Stimulated activated CD8-positive, alpha-beta memory T cell treated with anti-CD3 and anti-CD28 coated beads, Interleukin-4, amount 100 ng/mL, for 1 hour (primary cell): ENCODE measurements around the gene PRKCZ.
"Not testable (repeated sequence)": the region's sequence is repeated elsewhere in the genome, so short reads cannot be mapped to it uniquely, and the experiment has no call there.

Experiments
- DNase-seq, 2 donors: peaks; one replicate each; pipeline ENCODE4 v3.0.0-alpha.2; 2020; ENCODE audit warnings: low read depth in 2 of 2, low spot score in 1 of 2

The PRKCZ gene

DNA sequence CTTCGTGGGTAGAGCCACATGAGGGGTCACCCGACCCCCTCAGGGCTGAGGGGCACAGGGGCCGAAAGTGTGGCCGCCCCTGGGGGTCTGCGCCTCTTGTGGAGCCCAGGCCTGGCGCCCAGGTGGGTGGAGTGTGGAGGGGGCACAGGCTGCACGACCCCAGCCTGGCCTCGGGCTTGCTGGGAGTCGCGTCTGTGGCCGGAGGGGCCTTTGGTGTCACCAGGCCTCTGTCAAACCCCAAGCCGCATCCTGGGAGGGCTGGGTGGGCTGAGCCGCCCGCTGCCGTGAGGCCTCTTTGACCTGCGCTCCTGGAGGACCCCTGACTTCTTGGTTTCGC, 83.6 kb downstream of the PRKCZ start:
- DNase-seq, result no peak

DNA sequence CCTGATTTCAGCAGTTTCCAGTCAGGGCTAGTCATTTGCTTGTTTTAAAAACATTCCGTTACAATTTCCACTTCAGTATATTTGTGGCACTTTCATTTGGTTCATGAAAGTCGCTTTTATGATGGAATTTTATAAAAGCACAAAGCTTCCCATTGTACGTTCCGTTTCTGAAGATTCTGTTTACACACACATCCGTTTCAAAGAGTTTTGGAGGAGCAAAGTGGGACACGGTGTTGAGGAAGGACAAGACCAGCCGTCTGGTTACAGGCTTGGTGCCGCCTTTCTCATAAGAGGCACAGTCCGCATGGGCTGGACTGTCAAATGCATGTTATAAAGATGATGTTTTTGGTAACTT, 84.0 kb downstream of the PRKCZ start:
- no peak for DNase-seq

DNA sequence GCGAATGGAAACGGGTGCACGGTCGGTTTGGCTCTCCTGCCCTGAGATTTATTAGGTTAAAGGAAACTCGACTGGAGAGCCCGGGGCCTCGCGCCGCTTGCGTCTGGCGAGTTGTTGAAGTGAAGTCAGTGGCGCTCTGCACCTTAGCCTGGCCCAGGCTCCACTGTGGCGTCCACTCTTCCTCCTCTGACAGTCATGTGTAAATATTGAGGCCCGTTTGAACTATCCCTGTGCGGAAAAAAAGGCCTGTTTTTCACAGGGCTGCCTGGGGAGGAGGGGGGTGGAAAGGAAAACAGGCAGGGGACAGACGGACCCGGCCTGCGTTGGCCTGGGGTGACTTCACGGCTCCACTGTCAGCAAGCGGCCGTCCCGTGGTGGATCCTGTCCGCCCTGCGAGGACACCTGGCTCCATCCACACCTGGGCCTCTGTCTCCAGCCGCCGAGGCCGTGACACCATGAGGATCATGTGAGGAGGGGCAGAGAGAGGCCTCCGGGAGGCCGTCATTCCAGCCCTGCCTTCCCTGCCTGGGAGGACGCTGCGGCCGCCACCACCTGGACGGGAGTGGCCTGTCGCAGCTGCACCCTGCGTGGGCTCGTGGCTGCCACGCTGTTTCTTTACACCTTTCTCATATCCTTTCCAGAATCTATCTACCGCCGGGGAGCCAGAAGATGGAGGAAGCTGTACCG, 84.6 kb downstream of the PRKCZ start:
- no peak for DNase-seq

DNA sequence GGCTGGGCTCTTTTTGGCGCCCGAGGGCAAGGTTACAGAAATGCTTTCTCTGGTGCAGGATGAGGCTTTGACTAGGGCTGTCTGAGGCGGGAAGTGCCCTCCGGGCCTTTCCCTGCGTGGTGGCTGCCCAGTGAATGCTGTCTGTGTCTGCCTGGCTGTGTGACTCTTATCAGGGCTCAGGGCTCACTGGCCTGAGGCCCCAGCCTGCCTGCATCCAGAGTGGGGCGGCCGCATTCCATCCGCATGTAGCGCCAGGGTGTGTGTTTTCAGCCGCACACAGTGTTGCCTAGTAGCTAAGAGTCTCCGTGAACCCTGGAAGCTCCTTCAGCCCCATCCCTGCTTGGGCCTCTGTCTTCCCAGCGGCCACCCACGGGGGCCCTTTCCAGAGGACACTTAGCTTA, 85.2 kb downstream of the PRKCZ start:
- no peak for DNase-seq

DNA sequence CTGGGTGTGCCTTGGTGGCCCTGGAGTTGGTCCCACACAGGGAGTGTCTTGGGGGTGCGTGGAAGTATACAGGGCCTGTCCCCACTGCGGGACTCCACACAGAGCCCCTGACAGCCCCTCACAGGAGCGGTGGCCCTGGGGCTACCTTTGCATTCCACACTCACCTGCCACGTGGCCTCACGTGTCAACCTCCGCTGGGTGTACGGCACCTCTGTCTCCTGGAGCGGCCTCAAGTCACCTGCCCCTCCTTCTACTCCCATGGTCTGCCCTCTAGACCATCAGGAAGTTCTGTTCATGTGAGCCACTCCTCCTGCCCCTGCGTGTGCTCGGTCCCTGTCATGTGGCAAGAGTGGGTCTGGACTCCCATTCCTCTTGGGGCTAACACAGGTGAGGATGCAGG, 85.7 kb downstream of the PRKCZ start:
- DNase-seq, result no peak

DNA sequence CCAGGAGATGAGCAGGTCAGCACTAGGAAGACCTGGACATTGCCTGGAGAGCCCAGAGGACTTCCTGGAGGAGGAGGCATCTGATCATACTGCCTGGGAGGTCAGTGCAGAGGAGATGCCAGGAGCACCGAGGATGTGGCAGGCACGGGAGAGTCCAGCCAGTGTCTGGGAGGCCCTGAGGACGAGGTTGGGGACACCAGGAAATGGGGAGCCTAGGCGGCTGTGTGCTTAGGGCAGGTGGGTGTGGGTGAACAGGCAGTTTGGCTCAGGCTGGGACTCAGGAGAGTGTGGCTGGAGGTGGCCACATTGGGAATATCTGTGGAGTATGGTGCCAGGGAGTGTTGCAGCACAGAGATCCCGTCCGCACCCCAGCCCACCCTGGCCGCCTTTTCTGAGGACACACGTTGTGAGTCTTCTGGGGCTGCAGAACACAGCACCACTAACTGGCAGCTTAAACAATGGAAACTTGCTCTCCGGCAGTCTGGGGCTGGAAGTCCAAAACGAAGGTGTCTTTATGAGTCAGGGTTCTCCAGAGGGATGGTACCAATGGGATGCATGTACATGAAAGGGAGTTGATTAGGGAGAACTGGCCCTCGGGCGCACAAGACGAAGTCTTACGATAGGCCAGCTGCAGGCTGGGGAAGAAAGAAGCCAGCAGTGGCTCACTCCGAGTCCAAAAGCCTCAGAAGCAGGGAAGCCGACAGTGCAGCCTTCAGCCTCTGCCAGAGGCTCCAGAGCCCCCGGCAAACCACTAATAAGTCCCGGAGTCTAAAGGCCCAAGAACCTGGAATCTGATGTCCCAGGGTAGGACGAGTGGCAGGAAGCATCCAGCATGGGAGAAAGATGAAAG, 86.4 kb downstream of the PRKCZ start:
- no peak for DNase-seq

DNA sequence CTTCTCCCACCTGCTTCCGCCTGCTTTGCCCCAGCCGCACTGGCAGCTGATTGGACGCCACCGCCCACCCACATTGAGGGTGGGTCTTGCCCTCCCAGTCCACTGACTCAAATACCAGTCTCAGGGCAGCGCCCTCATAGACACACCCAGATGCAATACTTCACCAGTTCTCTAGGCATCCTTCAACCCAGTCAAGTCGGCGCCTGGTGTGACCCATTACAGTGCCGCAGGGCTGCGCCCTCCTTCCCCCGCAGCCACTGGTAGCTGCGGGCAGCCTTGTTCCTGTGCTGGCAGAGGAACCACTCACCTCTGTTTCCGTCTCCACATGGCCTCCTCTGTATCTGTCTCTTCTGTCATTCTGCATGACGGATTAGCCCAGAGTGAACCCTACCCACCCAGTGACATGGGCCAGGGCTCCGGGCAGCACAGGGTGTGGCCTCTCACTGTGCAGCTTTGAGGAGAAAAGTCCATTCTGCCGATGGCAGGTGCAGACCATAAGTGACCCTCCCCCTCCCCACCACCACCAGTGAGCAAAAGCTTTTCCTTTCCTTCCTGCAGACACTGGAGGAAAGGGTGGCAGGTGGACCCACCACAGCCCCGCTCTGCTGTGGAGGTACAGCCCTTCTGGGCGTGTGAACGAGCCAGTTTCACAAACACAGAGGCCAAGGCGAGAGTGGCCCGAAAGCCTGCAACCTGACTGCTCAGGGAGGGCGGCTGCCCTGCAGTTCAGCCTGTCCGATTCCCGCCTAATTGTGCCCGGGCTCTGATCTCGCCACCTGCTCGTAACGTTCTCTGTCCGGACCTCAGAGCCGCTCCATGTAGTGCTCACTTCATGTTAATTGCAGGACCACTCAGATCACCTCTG, 87.3 kb downstream of the PRKCZ start:
- DNase-seq, result no peak

DNA sequence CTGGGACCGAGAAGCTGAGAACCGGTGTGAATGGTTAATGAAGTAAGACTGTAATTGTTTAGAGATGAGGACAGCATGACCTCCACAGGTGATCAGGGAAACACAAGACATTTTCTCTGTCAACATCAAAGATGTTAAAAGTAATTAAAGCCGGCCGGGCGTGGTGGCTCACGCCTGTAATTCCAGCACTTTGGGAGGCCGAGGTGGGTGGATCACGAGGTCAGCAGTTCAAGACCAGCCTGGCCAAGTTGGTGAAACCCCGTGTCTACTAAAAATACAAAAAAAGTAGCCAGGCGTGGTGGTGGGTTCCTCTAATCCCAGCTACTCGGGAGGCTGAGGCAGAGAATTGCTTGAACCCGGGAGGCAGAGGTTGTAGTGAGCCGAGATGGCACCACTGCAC, 88.9 kb downstream of the PRKCZ start:
- DNase-seq, result not testable (repeated sequence)

DNA sequence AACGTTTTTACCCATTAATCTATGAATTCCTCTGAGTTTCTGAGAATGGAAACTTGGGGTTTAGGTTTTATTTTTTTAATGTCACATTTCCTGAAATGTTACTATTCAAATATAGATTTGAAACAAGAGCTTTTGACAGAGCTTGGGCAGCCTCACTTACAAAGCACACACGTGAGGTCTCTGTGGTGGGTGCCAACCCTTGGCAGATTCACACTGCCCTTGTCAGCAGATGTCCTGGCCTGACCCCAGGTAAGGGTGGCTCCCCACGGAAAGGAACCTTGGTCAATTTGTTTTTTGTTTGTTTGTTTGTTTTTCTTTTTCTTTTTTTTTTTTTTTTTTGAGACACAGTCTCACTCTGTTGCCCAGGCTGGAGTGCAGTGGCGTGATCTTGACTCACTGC, 90.8 kb downstream of the PRKCZ start:
- DNase-seq, result no peak

DNA sequence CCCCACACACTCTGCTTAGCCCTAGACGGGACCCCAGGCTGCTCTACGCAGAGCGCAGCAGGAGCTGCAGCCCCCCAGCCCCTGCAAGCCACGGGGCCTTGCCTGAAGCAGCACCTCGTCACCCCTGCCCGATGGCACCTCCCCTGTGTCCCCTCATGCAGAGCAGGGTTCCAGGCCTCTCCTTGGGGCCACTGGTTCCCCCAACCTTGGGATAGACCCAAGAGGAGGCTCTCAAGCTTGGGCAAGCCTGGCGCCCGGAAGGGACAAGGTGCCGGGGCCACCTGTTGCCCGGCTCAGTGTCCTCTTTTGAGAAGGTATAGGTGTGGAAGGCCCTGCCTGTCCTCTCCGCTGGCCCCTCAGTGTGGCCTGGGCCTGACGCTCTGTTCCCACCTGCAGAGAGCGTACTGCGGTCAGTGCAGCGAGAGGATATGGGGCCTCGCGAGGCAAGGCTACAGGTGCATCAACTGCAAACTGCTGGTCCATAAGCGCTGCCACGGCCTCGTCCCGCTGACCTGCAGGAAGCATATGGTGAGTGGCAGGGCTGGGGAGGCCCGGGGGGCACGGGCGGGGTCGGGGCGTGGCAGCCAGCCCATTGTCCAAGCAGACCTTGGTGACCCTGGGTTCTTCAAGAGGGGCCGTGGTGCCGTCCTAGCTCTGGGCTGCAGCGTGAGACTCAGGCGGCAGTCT, 93.7 kb downstream of the PRKCZ start:
- no peak for DNase-seq

DNA sequence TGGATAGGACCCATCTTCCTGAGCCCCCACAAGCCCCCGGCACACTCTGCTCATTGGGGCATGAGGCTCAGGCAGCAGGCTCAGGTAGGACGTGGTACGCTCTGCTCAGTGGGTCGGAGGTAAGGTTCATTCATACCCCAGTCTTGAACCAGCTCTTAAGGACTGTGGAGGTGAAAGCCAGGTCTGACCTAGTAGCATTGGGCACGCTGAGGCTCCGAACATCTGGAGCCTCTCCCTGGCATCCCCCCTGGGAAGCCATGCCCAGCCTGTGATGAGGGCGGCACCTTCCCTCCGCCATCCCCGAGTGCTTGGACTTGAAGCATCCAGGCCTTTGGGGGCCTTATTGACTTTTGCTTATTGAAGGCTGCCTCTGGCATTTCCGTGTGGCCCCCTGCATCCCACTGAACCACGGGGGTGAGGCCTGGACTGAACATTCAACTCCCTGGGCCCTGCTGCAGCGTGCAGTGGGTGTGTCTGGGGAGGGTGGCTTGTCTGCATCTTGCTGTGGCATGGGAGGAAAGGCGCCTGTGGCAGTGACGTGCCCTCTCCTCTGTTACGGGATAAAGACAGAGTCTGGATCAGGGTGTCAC, 94.4 kb downstream of the PRKCZ start:
- no peak for DNase-seq

DNA sequence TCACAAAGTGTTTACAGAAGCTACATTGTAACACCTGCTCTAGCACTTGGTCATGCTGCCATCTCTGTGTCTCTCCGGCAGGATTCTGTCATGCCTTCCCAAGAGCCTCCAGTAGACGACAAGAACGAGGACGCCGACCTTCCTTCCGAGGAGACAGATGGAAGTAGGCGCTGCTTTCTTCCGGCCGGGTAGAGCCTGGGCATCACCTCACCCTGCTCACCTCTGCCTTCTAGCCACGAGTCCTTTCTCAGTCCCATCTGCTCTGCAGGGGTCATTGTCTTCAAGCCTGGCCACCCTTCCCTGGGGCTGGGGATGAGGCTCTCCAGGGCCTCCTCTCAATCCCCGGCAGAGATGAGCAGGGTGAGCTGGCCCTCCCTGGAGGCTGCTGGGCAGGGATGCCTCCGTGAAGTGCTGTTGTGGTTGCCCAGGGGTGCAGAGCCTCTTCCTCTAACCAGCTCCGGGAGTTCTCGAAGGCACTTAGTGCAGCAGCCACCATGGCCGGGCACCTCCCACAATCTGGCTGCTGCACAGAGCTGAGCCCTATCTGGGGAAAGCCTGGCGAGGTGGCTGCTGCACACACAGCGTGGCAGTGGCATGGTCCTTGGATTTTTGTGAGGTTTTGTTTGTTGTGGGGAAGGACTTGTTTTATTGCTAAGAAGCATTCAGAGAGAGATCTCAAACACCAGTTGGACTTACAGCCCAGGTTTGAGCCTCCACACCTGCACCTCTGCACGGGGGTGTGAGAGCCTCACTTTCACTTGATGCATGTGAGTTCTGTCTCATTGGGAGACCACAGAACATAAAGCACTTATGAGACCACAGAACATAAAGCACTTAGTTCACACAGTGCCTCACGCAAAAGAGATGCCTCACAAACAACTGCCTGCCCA, 96.0 kb downstream of the PRKCZ start:
- no peak for DNase-seq

DNA sequence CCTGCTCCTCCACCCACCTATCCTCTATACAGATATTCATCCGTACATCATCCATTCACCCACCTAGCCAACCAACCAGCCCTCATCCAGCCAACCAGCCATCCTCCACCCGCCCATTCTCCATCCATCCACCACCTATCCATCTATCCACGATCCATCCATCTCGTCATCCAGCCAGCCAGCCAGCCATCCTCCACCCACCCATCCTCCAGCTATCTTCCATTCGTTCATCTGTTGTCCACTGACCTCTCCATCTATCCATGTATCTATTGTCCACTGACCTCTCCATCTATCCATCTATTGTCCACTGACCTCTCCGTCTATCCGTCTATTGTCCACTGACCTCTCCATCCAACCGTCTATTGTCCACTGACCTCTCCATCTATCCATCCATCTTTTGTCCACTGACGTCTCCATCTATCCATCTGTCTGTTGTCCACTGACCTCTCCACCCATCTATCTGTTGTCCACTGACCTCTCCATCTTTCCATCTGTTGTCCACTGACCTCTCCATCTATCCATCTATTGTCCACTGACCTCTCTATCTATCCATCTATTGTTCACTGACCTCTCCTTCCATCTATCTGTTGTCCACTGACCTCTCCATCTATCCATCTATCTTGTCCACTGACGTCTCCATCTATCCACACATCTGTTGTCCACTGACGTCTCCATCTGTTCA, 96.8 kb downstream of the PRKCZ start:
- DNase-seq, result no peak

DNA sequence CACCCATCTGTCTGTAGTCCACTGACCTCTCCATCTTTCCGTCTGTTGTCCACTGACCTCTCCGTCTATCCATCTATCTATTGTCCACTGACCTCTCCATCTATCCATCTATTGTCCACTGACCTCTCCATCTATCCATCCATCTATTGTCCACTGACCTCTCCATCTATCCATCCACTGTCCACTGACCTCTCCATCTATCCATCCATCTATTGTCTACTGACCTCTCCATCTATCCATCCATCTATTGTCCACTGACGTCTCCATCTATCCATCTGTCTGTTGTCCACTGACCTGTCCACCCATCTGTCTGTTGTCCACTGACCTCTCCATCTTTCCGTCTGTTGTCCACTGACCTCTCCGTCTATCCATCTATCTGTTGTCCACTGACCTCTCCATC, 97.7 kb downstream of the PRKCZ start:
- DNase-seq, result not testable (repeated sequence)

DNA sequence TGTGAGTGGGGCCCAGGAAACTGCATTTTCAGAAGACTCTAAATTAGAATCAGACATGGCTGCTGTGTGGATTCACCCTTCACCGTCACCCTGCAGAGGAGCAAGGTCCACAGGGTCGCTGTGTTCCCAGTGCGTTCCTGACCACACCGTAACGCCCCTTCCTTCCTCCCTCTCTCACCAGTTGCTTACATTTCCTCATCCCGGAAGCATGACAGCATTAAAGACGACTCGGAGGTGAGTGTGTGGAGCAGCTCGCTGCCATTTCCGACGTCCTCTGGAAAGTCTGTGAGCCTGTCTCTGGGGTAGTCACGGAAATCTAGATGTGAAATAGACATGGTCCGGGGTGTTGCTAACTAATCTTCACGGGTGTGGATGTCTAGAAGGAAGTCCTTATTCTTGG, 98.5 kb downstream of the PRKCZ start:
- peak in 1 of 2 donors; percentile 18 for DNase-seq

DNA sequence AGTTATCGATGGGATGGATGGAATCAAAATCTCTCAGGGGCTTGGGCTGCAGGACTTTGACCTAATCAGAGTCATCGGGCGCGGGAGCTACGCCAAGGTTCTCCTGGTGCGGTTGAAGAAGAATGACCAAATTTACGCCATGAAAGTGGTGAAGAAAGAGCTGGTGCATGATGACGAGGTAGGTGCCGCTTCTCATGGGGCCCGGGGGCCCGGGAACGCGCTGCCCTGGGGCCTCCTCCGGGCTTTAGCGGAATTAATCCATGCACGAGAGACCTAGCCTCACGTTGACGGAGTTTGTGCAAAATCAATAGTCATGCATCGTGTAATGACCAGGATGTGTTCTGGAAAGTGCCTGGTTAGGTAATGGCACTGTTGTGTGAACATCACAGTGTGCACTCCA, 100.6 kb downstream of the PRKCZ start:
- no peak for DNase-seq

DNA sequence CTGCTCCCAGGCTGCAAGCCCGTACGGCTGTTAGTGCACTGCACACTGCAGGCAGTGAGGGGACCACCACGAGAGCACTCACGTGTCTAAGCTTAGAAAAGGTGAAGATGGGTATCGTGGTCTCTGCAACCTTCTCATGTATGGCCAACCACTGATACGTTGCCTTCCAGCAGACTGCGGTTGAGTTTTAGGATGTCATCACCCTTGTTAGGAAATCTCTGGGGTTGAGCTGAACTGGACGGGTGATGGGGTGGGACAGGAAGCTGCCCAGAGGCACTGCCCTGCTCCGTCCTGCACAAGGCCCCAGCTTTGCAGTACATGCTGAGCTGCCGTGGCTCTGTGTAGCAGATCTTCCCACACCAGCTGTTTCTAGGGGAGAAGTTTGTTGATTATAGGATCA, 101.0 kb downstream of the PRKCZ start:
- DNase-seq, result no peak

DNA sequence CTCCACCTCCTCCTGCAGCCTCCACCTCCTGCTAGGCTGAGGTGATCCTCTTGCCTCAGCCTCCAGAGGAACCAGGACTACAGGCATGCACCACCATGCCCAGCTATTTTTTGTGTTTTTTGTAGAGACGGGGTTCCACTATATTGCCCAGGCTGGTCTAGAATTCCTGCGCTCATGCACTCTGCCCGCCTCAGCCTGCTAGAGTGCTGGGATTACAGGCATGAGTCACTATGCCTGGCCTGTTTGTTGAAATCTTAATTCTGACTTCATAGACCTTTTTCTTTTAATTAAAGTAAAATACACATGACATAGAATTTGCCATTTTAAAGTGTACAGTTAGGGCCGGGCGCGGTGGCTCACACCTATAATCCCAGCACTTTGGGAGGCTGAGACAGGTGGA, 101.7 kb downstream of the PRKCZ start:
- no peak for DNase-seq

DNA sequence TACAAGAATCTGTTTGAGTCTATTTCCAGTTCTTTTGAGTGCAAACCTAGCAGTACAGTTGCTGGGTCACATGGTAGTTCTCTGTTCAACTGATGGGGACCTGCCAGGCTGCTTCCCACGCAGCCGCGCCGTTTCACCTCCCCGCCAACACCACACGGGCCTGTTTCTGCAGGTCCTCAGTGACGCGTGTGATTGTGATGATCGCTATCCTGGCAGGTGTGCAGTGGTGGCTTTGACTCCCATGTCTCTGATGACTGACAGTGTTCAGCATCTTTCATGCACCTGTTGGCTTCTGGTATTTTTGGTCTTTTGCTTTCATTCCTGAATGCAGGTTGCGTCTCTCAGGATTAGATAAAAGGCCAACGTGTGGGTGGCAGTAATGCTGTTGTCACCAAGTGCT, 102.7 kb downstream of the PRKCZ start:
- DNase-seq, result no peak
